SJSA1 (cell line): ENCODE data around the gene ZNF484. TPM values are rescaled to one million over a fixed set of nuclear protein-coding genes. Genes with fewer than 3 reads are reported as not detected.
"Not testable (repeated sequence)": the region's sequence is repeated elsewhere in the genome, so short reads cannot be mapped to it uniquely, and the experiment has no call there.

Source experiments
- DNase-seq, 2 experiments: peaks; one replicate each; pipeline ENCODE4 v3.0.0-alpha.2; 2015 to 2020; ENCODE audit warnings: low spot score in 2 of 2, low read depth in 1 of 2
- H3K27ac ChIP-seq: fragments of 250-450 bp; sonication (Bioruptor Pico); 2 replicates; pipeline ENCODE4 v1.5.1; 2020; ENCODE audit warnings: mild to moderate bottlenecking, moderate library complexity
- H3K27me3 ChIP-seq: fragments of 250-450 bp; sonication (Bioruptor Pico); replicated peaks from 2 replicates; pipeline ENCODE4 v1.5.1; 2020; ENCODE audit warnings: mild to moderate bottlenecking, moderate library complexity
- H3K36me3 ChIP-seq: fragments of 250-450 bp; sonication (Bioruptor Pico); 2 replicates; pipeline ENCODE4 v1.5.1; 2020; ENCODE audit warnings: mild to moderate bottlenecking
- H3K4me1 ChIP-seq: fragments of 250-450 bp; sonication (Bioruptor Pico); replicated peaks from 2 replicates; pipeline ENCODE4 v1.6.1; 2021; ENCODE audit warnings: mild to moderate bottlenecking
- H3K4me3 ChIP-seq: fragments of 250-450 bp; sonication (Bioruptor Pico); 2 replicates; pipeline ENCODE4 v1.5.1; 2020; ENCODE audit warnings: mild to moderate bottlenecking
- H3K9me3 ChIP-seq: fragments of 250-450 bp; sonication (Bioruptor Pico); replicated peaks from 2 replicates; pipeline ENCODE4 v1.5.1; 2020; ENCODE audit warnings: mild to moderate bottlenecking
- total RNA-seq: library from RNA; depleted of rRNA; stranded (reverse); fragments of >200 nt; shearing (Covaris generic); gene quantifications from 2 replicates; pipeline ENCODE4 v1.2.3, GENCODE V29; 2014; rRNA removed

The ZNF484 gene
- 5.5 and 9.6 TPM in 2 replicates for total RNA-seq

DNA sequence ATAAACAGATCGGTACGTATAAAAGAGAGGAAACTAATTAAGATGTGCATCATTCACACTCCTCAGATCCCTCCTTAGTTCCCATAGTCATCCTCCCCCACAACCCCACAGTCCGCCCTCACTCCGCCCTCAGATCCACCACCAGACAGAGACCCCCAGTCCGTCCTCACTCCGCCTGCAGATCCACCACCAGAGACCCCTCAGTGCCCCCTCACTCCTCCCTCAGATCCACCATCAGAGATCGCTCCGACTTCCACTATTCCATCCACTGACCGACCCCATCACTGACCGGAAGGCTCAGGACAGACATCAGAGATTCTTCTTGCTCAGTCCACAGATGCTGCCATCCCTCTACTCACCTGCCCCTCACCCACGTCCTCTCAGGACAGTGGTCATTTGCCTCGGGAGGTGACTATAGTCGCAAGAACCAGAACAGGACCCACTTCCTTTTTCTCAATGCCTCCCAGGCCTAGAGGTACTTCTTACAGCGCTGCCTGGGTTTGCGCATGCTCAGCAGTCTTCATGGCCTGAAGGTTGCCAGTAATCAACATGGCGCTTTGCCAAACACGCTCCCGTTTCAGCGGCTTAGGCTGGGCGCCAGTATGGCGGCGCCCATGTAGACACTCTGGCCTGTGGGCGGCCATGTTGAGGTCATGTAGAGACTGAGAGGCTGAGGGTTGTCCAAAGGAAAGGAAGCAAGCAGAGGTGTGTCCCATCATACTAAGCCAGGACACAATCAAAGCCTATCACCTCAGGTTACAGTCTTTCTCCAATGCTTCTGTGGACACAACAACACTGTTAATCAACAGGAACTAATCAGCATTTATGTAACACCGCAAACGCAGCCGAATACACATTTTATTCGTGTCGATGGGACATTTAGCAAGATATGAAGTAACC lies at the start of gene ZNF484:
ZNF484 (minus strand) TSS at position 508 of the 900 bp plus-strand sequence. CDS start 3,009 bp downstream, outside the sequence.
- Histone ChIP-seq H3K4me3 (peak within 1 kb of the TSS; percentile 47), H3K27me3 (no peaks in the 10 kb centered on the region), H3K27ac (peak within 1 kb of the TSS; percentile 67), H3K36me3 (no peaks in the 10 kb centered on the region), H3K4me1 (no peaks in the 10 kb centered on the region; the same call in 1 of the 2 replicates), H3K9me3 (no peaks in the 10 kb centered on the region)
- peak; percentile 90 to 97 for DNase-seq

- H3K9me3 ChIP-seq, result no peaks in the 10 kb centered on the region
- peaks cover 4% of the 10 kb centered on the region; the same call in 1 of the 2 replicates for H3K27me3 ChIP-seq
- no peak overlapping the region for H3K4me3 ChIP-seq
Measured at GRCh38 chr9:92920437-92920836, 42.6 kb upstream of the ZNF484 start.

DNA sequence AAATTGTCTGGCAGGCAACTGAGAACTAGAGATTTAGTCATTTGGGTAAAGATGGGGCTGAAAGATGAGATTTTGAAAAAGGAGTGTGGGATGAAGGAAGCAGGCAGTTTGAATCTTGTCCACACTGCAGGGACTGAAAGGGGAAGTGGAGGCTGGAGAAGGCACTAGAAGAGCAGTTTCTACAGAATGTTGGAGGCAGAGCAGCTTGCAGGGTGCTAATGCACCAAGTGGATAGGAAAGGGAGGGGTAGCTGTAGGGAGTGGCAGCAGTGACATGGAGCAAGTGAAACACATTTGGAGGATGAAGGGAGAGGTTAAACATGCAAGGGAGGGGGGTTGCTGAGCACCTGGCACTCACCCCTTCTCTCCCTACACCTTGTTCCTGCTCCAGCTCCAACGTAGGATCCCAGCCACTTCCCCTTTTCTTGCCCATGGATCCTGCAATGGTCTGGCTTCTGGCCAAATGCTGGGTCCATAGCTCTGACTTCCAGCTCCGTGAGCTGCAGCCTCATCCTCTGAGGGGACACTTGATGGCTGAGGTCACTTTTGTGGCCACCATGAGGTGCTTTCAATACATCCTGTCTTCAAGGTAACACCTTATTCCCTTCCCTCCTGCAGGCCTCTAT lies 39.5 kb upstream of the ZNF484 start:
- Histone ChIP-seq H3K9me3 (no peaks in the 10 kb centered on the region), H3K27me3 (peaks cover 4% of the 10 kb centered on the region; the same call in 1 of the 2 replicates), H3K4me3 (no peak overlapping the region), H3K27ac (no peak overlapping the region), H3K4me1 (no peaks in the 10 kb centered on the region; the same call in 1 of the 2 replicates), H3K36me3 (no peaks in the 10 kb centered on the region)
- no peak for DNase-seq

More at GRCh38 chr9:92920437-92920836, 42.6 kb upstream of the ZNF484 start:
- Histone ChIP-seq H3K27ac (no peak overlapping the region), H3K36me3 (no peaks in the 10 kb centered on the region), H3K4me1 (no peaks in the 10 kb centered on the region)
- DNase-seq, result no peak

GRCh38 chr9:92911511-92912475 lies 34.0 kb upstream of the ZNF484 start:
- H3K4me3 ChIP-seq, result no peak overlapping the region
- no peaks in the 10 kb centered on the region for H3K9me3 ChIP-seq
- DNase-seq, result peak in 1 of 2 experiments; percentile 33
- no peaks in the 10 kb centered on the region for H3K36me3 ChIP-seq
- H3K27ac ChIP-seq, result no peak overlapping the region
- H3K27me3 ChIP-seq, result peaks cover 3% of the 10 kb centered on the region; the same call in 1 of the 2 replicates
- peaks cover 10% of the 10 kb centered on the region for H3K4me1 ChIP-seq

DNA sequence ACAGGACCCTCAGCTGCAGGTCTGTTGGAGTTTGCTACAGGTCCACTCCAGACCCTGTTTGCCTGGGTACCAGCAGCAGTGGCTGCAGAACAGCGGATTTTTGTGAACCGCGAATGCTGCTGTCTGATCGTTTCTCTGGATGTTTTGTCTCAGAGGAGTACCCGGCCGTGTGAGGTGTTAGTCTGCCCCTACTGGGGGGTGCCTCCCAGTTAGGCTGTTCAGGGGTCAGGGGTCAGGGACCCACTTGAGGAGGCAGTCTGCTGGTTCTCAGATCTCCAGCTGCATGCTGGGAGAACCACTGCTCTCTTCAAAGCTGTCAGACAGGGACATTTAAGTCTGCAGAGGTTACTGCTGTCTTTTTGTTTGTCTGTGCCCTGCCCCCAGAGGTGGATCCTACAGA lies 27.3 kb upstream of the ZNF484 start:
- not testable (repeated sequence) for H3K27me3 ChIP-seq, H3K4me1 ChIP-seq, H3K36me3 ChIP-seq

DNA sequence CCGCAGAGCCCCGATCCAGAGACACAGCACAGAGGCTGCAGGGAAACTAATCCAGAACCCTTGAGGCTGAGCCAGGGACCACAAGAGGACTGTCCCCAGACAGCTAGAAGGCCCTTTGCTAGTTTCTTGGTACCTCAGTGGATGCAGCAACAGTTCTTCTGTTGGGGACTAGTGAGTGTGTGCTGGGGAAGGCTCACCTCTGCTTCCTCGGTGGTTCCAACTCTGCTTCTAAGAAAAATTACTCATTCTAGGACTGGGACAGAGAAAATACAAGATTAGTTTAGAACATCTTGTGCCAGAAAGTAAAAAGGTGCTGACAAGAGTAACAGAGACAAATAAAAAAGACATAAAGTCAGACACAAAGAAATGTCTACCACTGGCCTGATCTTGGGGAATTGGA lies 19.5 kb upstream of the ZNF484 start:
- Histone ChIP-seq H3K36me3 (no peaks in the 10 kb centered on the region), H3K4me3 (no peak overlapping the region), H3K27me3 (no peaks in the 10 kb centered on the region), H3K4me1 (no peaks in the 10 kb centered on the region), H3K9me3 (no peaks in the 10 kb centered on the region), H3K27ac (no peak overlapping the region)
- no peak for DNase-seq

More for the DNA sequence above, 27.3 kb upstream of the ZNF484 start:
- H3K4me3 ChIP-seq, H3K9me3 ChIP-seq, H3K27ac ChIP-seq, DNase-seq: not testable (repeated sequence)

DNA sequence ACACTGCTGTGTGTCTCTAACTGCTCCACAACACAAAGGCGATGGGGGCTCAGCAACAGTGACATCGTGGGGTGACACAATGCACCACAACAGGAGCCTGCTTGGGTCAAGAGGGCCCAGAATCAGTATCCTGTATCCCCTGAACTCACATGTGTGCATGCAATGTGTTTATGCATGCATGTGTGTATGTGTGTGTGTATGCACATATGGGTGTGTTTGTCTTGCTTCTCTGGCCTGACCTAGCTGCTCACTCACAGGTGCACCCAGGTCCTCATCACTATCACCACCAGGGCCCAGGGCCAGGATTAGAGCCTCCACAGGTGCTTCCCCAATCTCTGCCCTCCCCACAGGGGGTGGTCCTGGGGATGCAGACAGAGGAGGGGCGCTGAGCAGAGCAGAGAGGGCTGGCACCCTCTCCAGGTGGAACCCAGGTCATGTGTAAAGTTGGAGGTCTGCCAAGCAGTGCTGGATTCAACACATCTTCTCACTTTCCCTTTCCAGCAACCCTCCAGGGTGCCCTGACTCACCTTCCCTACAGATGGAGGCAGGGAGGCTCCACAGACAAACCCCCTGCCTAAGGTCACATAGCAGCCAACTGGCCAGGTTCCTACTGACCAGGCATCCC lies 18.1 kb upstream of the ZNF484 start:
- no peaks in the 10 kb centered on the region for H3K9me3 ChIP-seq
- no peaks in the 10 kb centered on the region for H3K36me3 ChIP-seq
- H3K4me3 ChIP-seq, result no peak overlapping the region
- H3K27me3 ChIP-seq, result no peaks in the 10 kb centered on the region
- H3K27ac ChIP-seq, result no peak overlapping the region
- no peak for DNase-seq
- H3K4me1 ChIP-seq, result no peaks in the 10 kb centered on the region

DNA sequence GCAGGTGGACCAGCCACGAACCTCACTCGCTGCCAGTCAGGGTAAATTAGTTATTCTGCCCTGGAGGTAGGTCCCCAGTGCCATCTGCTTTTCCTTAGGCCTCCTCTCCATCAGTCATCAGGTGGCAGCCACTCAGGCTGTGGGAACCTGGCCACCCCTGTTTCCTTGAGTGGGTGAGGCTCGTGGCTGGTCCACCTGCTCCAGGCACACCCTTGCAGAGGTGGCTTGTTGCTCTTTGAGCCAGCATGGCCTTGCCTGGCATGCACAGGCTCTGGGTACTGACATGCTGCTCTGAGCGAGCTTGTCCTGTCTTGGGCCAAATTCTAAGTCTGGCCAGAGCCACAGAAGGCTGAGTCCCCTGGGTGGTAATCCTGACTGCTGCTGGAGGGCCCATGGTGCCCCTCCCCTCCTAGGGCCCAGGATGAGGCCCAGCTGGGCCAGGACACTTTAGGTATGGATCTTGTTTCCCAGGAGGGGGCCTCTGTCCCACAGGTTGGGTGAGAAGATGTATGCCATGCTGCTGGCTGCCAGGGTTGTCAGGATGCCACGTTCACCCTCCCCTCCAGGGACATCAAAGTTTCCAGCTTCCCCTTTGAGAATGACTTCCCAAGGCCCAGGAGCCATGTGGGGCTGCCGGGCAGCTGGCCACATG lies 17.0 kb upstream of the ZNF484 start:
- Histone ChIP-seq H3K27me3 (no peaks in the 10 kb centered on the region), H3K36me3 (no peaks in the 10 kb centered on the region), H3K9me3 (no peaks in the 10 kb centered on the region), H3K4me3 (no peak overlapping the region), H3K27ac (no peak overlapping the region), H3K4me1 (no peaks in the 10 kb centered on the region)
- no peak for DNase-seq

DNA sequence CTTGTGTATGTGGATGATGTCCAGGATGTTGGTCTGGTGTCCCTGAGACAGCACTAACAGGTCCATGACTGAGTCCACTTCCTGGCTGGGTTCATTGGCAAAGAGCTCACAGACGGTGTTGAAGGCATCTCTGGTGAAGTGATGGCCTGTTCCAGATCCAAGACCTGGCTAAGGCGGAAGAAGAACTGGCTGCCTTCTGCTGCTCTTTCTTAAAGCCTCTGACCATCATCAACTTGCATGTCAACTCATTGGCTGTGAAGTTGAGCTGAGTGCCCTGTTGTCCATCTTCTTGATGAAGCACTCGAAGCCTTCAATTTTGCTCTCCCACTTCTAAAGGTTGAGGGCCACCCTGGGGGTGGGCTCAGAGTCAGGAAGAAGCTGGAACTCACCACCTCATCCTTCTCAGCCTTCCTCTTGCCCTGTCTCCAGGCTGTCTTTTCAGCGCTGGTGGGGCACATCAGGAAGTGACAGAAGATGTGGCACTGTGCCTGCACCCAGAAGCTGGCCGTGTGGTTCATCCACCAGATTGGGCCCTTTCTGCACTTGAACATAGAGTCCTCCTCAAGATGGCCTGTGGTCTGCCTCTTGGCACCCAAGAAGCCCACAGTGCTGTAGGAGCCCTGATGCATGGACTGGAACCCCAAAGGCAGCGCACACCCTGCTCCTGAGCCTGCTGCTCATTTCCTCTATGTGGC lies 16.2 kb upstream of the ZNF484 start:
- not testable (repeated sequence) for H3K4me1 ChIP-seq, H3K4me3 ChIP-seq, H3K36me3 ChIP-seq, H3K9me3 ChIP-seq, H3K27me3 ChIP-seq, H3K27ac ChIP-seq, DNase-seq

- not testable (repeated sequence) for H3K9me3 ChIP-seq, H3K27me3 ChIP-seq, H3K4me1 ChIP-seq, H3K27ac ChIP-seq, DNase-seq, H3K4me3 ChIP-seq, H3K36me3 ChIP-seq
Measured at GRCh38 chr9:92892276-92892675, 14.4 kb upstream of the ZNF484 start.

DNA sequence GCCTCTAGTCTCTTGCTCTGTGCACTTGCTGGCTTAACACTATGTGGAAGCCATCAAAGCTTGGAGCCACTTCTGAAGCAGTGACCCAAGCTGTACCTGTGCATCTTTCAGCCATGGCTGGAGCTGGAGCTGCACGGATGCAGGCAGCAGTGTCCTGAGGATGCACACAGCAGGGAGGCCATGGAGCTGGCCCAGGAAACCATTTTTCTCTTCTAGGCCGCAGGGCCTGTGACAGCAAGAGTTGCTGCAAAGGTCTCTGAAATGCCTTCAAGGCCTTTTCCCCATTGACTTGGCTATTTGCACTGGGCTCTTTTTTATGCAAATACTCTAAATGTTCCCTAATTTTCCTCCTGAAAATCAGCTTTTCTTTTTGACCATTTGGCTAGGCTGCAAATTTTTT lies 12.9 kb upstream of the ZNF484 start:
- Histone ChIP-seq H3K4me3 (no peak overlapping the region), H3K27me3 (no peaks in the 10 kb centered on the region; the same call in 1 of the 2 replicates), H3K27ac (no peak overlapping the region), H3K4me1 (no peaks in the 10 kb centered on the region), H3K9me3 (no peaks in the 10 kb centered on the region), H3K36me3 (no peaks in the 10 kb centered on the region)
- no peak for DNase-seq

- Histone ChIP-seq H3K4me3 (no peak overlapping the region), H3K36me3 (no peaks in the 10 kb centered on the region), H3K27me3 (no peaks in the 10 kb centered on the region; the same call in 1 of the 2 replicates), H3K9me3 (no peaks in the 10 kb centered on the region), H3K4me1 (no peaks in the 10 kb centered on the region), H3K27ac (no peak overlapping the region)
- no peak for DNase-seq
Measured at GRCh38 chr9:92887880-92888338, 10.1 kb upstream of the ZNF484 start.
